ENCODE data around the gene ZNF827. TPM values are rescaled to one million over a fixed set of nuclear protein-coding genes. Genes with fewer than 3 reads are reported as not detected.

Gene ZNF827
- total and polyA plus RNA-seq, 9 of the 15 experiments (the other 6 are each of a cell fraction or from before 2014, with no cell fraction given), result 0.07 to 0.40 TPM; not detected in 7

DNA sequence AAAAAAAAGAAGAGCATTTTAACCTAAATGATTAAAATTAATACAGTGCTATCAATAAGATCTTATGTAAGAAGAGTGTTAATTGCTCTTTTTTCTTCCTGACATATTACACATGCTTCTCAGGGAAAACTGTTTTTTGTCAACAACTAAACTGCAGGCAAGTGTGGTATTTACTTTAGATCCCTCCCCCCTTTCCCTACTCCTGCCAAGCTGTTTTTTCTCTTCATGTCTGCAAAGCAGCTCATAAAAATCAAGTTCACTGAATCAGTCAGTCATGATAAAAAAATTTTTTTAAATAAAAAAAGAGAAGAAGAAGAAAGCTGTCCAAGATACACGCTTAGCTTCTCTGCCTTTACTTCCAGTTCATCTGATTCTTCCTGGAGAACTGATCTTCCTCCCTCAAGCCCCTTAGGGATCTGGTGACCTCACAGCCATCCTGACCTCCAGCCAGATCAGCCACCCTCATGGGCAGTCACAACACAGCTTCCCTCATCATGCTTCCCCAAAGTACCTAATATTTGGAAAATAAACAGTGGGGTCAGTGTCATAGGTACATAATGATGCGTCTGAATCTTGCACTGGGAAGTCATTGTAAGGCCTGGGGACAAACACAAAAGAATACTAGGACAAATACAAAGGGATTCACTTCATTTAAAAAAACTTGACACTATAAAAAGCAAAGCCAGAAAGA lies 87.0 kb downstream of the ZNF827 start:
- no peaks in the 10 kb centered on the region for H3K9me3 ChIP-seq (replicated peaks; ENCODE audit: control insufficient read depth, insufficient read depth, low read depth, low read length)
- no peaks in the 10 kb centered on the region for H3K9me1 ChIP-seq (ENCODE audit: control insufficient read depth, insufficient read depth, low read length)
- 0% methylated on average over 2 of the region's 2 CpGs for WGBS (ENCODE audit: insufficient coverage, low coverage, missing lambda C conversion rate)
- BruUV-seq (replicated peaks), result no TSS peak
- no peak overlapping the region for H3K9ac ChIP-seq (ENCODE audit: insufficient read depth in 1 of 2, low read depth in 2 of 2, low read length in 2 of 2)
- H4K20me1 ChIP-seq (replicated peaks; ENCODE audit: control insufficient read depth, insufficient read depth, low read length), result no peaks in the 10 kb centered on the region
- intact Hi-C loops (cut with micrococcal nuclease), result no loop called here
- ATAC-seq (no peak), FAIRE-seq (no peak), DNase-seq (ENCODE audit: extremely low read depth in 1 of 4, low spot score in 3 of 4) (no peak)
- no peak overlapping the region for H2AFZ ChIP-seq (ENCODE audit: low read depth, low read length)
- TF ChIP-seq VEZF1 (CRISPR knock-in tag; IDR thresholded peaks at IDR 0.05) (no peak), CEBPB (tag; IDR thresholded peaks at IDR 0.05) (no peak), ZNF764 (CRISPR knock-in tag; IDR thresholded peaks at IDR 0.05; ENCODE audit: low read depth) (no peak), EHMT2 (IDR thresholded peaks at IDR 0.05) (no peak), HIVEP1 (CRISPR knock-in tag; IDR thresholded peaks at IDR 0.05) (no peak)
- no peaks in the 10 kb centered on the region for H3K79me2 ChIP-seq (ENCODE audit: control insufficient read depth, insufficient read depth, low read length)
- no peaks in the 10 kb centered on the region for H3K4me1 ChIP-seq (replicated peaks in 1 of 2; ENCODE audit: control insufficient read depth in 2 of 2, insufficient read depth in 2 of 2, low read length in 2 of 2)
- no peak overlapping the region for H3K4me3 ChIP-seq
- ChIA-PET CTCF (ENCODE audit: low intra/inter-chr PET ratio) (no interaction called here), POLR2A (no interaction called here)
- H3K4me2 ChIP-seq (ENCODE audit: insufficient read depth, low read length), result no peak overlapping the region
- H3K36me3 ChIP-seq (ENCODE audit: control insufficient read depth, insufficient read depth, low read length), result no peaks in the 10 kb centered on the region
- in situ Hi-C loops (cut with MboI), result no loop called here
- H3K27ac ChIP-seq (ENCODE audit: extremely low read depth, low read depth, low read length), result no peak overlapping the region
- peaks cover 0 to 6% of the 10 kb centered on the region in 2 experiments; a peak in 4 of 5 replicates for H3K27me3 ChIP-seq (ENCODE audit: control insufficient read depth in 2 of 2, insufficient read depth in 2 of 2, low read length in 2 of 2)

Data from K562 (cell line).